DMS53 (cell line): ENCODE measurements around the gene GSE1.
A peak's percentile ranks its signal among the peaks of the same experiment; 100 is the strongest.

Source experiments
- DNase-seq: peaks from one replicate; lab custom pipeline; 2025; lab: John Stamatoyannopoulos, UW

The GSE1 gene

GRCh38 chr16:85707528-85708095 lies 94.5 kb downstream of the GSE1 start:
- peak; percentile 90 for DNase-seq

GRCh38 chr16:85708338-85708737 lies 95.2 kb downstream of the GSE1 start:
- DNase-seq = no peak

- no peak for DNase-seq
These were observed 96.9 kb downstream of the GSE1 start for GRCh38 chr16:85709766-85710585.

- DNase-seq = no peak
These were observed 97.6 kb downstream of the GSE1 start for GRCh38 chr16:85710732-85711131.

GRCh38 chr16:85711982-85712587 lies 99.0 kb downstream of the GSE1 start:
- no peak for DNase-seq

- DNase-seq = peak; percentile 47
These were observed 99.7 kb downstream of the GSE1 start for GRCh38 chr16:85712801-85713200.

GRCh38 chr16:85715169-85716021 lies 102.3 kb downstream of the GSE1 start:
- DNase-seq = peak; percentile 95

- no peak for DNase-seq
These were observed 103.0 kb downstream of the GSE1 start for GRCh38 chr16:85716022-85716679.

- peak; percentile 52 for DNase-seq
These were observed 103.5 kb downstream of the GSE1 start for GRCh38 chr16:85716680-85717038.

GRCh38 chr16:85717393-85718152 lies 104.5 kb downstream of the GSE1 start:
- DNase-seq = peak; percentile 91

GRCh38 chr16:85718153-85718477 lies 105.0 kb downstream of the GSE1 start:
- peak; percentile 51 for DNase-seq

- DNase-seq = peak; percentile 93
These were observed 105.6 kb downstream of the GSE1 start for GRCh38 chr16:85718682-85719081.

GRCh38 chr16:85719605-85720301 lies 106.6 kb downstream of the GSE1 start:
- no peak for DNase-seq

- peak; percentile 23 for DNase-seq
These were observed 107.1 kb downstream of the GSE1 start for GRCh38 chr16:85720302-85720637.

- DNase-seq = no peak
These were observed 109.2 kb downstream of the GSE1 start for GRCh38 chr16:85722128-85722893.

GRCh38 chr16:85724126-85724879 lies 111.2 kb downstream of the GSE1 start:
- no peak for DNase-seq

- DNase-seq = no peak
These were observed 111.8 kb downstream of the GSE1 start for GRCh38 chr16:85724936-85725335.
